ENCODE data around the gene CTXN2.

The CTXN2 gene

GRCh38 chr15:48242015-48242414 is 50.5 kb downstream of the CTXN2 start:
- no peak for DNase-seq (ENCODE audit: extremely low read depth, insufficient read length)
- Histone ChIP-seq H3K36me3 (ENCODE audit: control insufficient read depth, insufficient read depth, low read length) (no peaks in the 10 kb centered on the region), H3K4me3 (replicated peaks; ENCODE audit: low read depth, low read length) (no peak overlapping the region), H3K27me3 (replicated peaks; ENCODE audit: control insufficient read depth, insufficient read depth, low read length) (no peaks in the 10 kb centered on the region)
- no peak for TF ChIP-seq CTCF (IDR thresholded peaks at IDR 0.05; ENCODE audit: insufficient read depth, low read length, poor library complexity, severe bottlenecking)

DNA sequence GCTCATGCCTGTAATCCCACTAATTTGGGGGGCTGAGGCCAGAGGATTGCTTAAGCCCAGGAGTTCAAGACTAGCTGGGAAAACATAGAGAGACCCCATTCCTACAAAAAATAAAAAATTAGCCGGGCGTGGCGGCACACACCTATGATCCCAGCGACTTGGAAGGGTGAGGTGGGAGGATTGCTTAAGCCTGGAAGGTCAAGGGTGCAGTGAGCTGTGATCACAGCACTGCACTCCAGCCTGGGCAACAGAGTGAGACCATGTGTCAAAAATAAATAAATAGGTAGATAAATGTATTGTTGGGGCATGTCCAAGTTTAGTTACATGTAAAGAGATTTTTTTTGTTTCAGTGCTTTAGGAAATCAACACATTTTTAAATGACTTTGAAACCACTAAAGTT is 51.1 kb downstream of the CTXN2 start:
- H3K36me3 ChIP-seq (ENCODE audit: control insufficient read depth, insufficient read depth, low read length) = no peaks in the 10 kb centered on the region
- no peak for DNase-seq (ENCODE audit: extremely low read depth, insufficient read length)
- TF ChIP-seq CTCF (IDR thresholded peaks at IDR 0.05; ENCODE audit: insufficient read depth, low read length, poor library complexity, severe bottlenecking) = no peak
- no peaks in the 10 kb centered on the region for H3K27me3 ChIP-seq (replicated peaks; ENCODE audit: control insufficient read depth, insufficient read depth, low read length)
- no peak overlapping the region for H3K4me3 ChIP-seq (replicated peaks; ENCODE audit: low read depth, low read length)

DNA sequence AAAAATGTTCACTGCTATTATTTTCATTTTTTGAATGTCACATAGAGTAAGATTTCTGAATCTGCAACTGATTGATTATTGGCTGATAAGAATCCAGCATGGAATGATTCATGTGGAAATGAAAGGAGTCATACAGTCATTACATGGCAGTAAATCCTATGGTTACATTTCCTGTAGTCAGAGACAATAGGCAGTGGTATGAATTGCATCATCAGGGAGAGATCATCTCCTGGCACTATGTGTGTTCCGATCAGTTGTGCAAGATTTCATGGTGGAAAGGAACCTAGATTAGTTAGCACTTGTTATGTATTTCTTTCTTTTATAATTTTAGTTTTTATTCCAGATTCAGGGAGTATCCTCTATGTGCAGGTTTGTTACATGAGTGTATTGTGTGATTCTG is 53.5 kb downstream of the CTXN2 start:
- Histone ChIP-seq H3K4me3 (replicated peaks; ENCODE audit: low read depth, low read length) (no peak overlapping the region), H3K27me3 (replicated peaks; ENCODE audit: control insufficient read depth, insufficient read depth, low read length) (no peaks in the 10 kb centered on the region), H3K36me3 (ENCODE audit: control insufficient read depth, insufficient read depth, low read length) (no peaks in the 10 kb centered on the region)
- no peak for DNase-seq (ENCODE audit: extremely low read depth, insufficient read length)
- no peak for TF ChIP-seq CTCF (IDR thresholded peaks at IDR 0.05; ENCODE audit: insufficient read depth, low read length, poor library complexity, severe bottlenecking)

GRCh38 chr15:48248414-48248813 is 56.9 kb downstream of the CTXN2 start:
- no peak overlapping the region for H3K4me3 ChIP-seq (replicated peaks; ENCODE audit: low read depth, low read length)
- H3K27me3 ChIP-seq (replicated peaks; ENCODE audit: control insufficient read depth, insufficient read depth, low read length) = no peaks in the 10 kb centered on the region
- H3K36me3 ChIP-seq (ENCODE audit: control insufficient read depth, insufficient read depth, low read length) = no peaks in the 10 kb centered on the region
- TF ChIP-seq CTCF (IDR thresholded peaks at IDR 0.05; ENCODE audit: insufficient read depth, low read length, poor library complexity, severe bottlenecking) = no peak
- no peak for DNase-seq (ENCODE audit: extremely low read depth, insufficient read length)

- DNase-seq (ENCODE audit: extremely low read depth, insufficient read length) = peak; percentile 6
- no peaks in the 10 kb centered on the region for H3K27me3 ChIP-seq (replicated peaks; ENCODE audit: control insufficient read depth, insufficient read depth, low read length)
- TF ChIP-seq CTCF (IDR thresholded peaks at IDR 0.05; ENCODE audit: insufficient read depth, low read length, poor library complexity, severe bottlenecking) = peak; percentile 70
- H3K36me3 ChIP-seq (ENCODE audit: control insufficient read depth, insufficient read depth, low read length) = no peaks in the 10 kb centered on the region
- no peak overlapping the region for H3K4me3 ChIP-seq (replicated peaks; ENCODE audit: low read depth, low read length)
Observed at GRCh38 chr15:48250640-48251076, 59.2 kb downstream of the CTXN2 start.

- Histone ChIP-seq H3K4me3 (replicated peaks; ENCODE audit: low read depth, low read length) (no peak overlapping the region), H3K36me3 (ENCODE audit: control insufficient read depth, insufficient read depth, low read length) (no peaks in the 10 kb centered on the region), H3K27me3 (replicated peaks; ENCODE audit: control insufficient read depth, insufficient read depth, low read length) (no peaks in the 10 kb centered on the region)
- no peak for TF ChIP-seq CTCF (IDR thresholded peaks at IDR 0.05; ENCODE audit: insufficient read depth, low read length, poor library complexity, severe bottlenecking)
- no peak for DNase-seq (ENCODE audit: extremely low read depth, insufficient read length)
Observed at GRCh38 chr15:48253172-48253571, 61.7 kb downstream of the CTXN2 start.
